WTC11 (cell line): ENCODE data around the gene RYR3.

Experiments used
- ELF4 ChIP-seq: sonication (generic); formaldehyde crosslinking; IDR thresholded peaks from 2 replicates; pipeline ENCODE4 v1.8.1; 2022; ENCODE audit warnings: low read depth, mild to moderate bottlenecking, moderate library complexity, missing genetic modification reagents
- GRHL2 ChIP-seq: fragments of 250-450 bp; sonication (Bioruptor Pico); IDR thresholded peaks from 2 replicates; pipeline ENCODE4 v1.8.0; 2022; ENCODE audit warnings: mild to moderate bottlenecking, moderate library complexity; ENCODE audit not compliant: insufficient replicate concordance, severe bottlenecking
- NR2C2 ChIP-seq: sonication (generic); formaldehyde crosslinking; IDR thresholded peaks from 2 replicates; pipeline ENCODE4 v1.8.0; 2022; ENCODE audit warnings: mild to moderate bottlenecking, missing genetic modification reagents
- TF ChIP-seq, protein P1 (sequence below): fragments of 250-450 bp; sonication (Bioruptor Pico); IDR thresholded peaks from 2 replicates; pipeline ENCODE4 v2.1.2; 2022; ENCODE audit warnings: mild to moderate bottlenecking, moderate library complexity
- TF ChIP-seq, protein P2 (sequence below): sonication (generic); formaldehyde crosslinking; IDR thresholded peaks from 2 replicates; pipeline ENCODE4 v1.8.1; 2022; ENCODE audit warnings: low read depth, missing genetic modification reagents, borderline replicate concordance
- TF ChIP-seq, protein P3 (sequence below): sonication (generic); formaldehyde crosslinking; IDR thresholded peaks from 2 replicates; pipeline ENCODE4 v1.8.0; 2022; ENCODE audit warnings: mild to moderate bottlenecking, missing genetic modification reagents
- TF ChIP-seq, protein P4 (sequence below): fragments of 200-600 bp; IDR thresholded peaks from 2 replicates; pipeline ENCODE4 v1.8.0; 2022; ENCODE audit warnings: antibody characterized with exemption
- TF ChIP-seq, protein P5 (sequence below): sonication (generic); formaldehyde crosslinking; conservative IDR thresholded peaks from 2 replicates; pipeline ENCODE4 v1.8.1; 2022; ENCODE audit warnings: mild to moderate bottlenecking, missing genetic modification reagents
- TF ChIP-seq, protein P6 (sequence below): sonication (generic); formaldehyde crosslinking; IDR thresholded peaks from 2 replicates; pipeline ENCODE4 v1.8.0; 2023; ENCODE audit warnings: missing genetic modification reagents

DNA sequence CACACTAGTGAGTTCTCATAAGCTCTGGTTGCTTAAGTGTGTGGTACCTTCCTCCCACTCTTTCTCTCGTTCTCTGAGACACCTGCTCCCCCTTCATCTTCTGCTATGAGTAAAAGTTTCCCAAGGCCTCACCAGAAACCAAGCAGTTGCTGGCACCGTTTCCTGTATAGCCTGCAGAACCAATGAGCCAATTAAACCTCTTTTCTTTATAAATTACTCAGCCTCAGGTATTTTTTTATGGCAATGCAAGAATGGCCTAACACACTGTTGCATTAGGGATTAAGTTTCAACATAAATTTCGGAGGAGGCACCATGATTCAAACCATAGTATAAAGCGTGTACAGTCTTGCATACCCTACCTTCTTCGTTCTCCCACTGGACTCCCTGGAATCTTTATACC is 405.3 kb downstream of the RYR3 start:
- TF ChIP-seq ELF4 (CRISPR knock-in tag): no peak
- TF ChIP-seq, protein P1, sequence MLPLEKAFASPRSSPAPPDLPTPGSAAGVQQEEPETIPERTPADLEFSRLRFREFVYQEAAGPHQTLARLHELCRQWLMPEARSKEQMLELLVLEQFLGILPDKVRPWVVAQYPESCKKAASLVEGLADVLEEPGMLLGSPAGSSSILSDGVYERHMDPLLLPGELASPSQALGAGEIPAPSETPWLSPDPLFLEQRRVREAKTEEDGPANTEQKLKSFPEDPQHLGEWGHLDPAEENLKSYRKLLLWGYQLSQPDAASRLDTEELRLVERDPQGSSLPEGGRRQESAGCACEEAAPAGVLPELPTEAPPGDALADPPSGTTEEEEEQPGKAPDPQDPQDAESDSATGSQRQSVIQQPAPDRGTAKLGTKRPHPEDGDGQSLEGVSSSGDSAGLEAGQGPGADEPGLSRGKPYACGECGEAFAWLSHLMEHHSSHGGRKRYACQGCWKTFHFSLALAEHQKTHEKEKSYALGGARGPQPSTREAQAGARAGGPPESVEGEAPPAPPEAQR: no peak
- TF ChIP-seq GRHL2 (CRISPR knock-in tag): no peak
- TF ChIP-seq, protein P2, sequence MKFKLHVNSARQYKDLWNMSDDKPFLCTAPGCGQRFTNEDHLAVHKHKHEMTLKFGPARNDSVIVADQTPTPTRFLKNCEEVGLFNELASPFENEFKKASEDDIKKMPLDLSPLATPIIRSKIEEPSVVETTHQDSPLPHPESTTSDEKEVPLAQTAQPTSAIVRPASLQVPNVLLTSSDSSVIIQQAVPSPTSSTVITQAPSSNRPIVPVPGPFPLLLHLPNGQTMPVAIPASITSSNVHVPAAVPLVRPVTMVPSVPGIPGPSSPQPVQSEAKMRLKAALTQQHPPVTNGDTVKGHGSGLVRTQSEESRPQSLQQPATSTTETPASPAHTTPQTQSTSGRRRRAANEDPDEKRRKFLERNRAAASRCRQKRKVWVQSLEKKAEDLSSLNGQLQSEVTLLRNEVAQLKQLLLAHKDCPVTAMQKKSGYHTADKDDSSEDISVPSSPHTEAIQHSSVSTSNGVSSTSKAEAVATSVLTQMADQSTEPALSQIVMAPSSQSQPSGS (CRISPR knock-in tag): no peak
- TF ChIP-seq, protein P3, sequence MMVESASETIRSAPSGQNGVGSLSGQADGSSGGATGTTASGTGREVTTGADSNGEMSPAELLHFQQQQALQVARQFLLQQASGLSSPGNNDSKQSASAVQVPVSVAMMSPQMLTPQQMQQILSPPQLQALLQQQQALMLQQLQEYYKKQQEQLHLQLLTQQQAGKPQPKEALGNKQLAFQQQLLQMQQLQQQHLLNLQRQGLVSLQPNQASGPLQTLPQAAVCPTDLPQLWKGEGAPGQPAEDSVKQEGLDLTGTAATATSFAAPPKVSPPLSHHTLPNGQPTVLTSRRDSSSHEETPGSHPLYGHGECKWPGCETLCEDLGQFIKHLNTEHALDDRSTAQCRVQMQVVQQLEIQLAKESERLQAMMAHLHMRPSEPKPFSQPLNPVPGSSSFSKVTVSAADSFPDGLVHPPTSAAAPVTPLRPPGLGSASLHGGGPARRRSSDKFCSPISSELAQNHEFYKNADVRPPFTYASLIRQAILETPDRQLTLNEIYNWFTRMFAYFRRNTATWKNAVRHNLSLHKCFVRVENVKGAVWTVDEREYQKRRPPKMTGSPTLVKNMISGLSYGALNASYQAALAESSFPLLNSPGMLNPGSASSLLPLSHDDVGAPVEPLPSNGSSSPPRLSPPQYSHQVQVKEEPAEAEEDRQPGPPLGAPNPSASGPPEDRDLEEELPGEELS: no peak
- TF ChIP-seq, protein P4, sequence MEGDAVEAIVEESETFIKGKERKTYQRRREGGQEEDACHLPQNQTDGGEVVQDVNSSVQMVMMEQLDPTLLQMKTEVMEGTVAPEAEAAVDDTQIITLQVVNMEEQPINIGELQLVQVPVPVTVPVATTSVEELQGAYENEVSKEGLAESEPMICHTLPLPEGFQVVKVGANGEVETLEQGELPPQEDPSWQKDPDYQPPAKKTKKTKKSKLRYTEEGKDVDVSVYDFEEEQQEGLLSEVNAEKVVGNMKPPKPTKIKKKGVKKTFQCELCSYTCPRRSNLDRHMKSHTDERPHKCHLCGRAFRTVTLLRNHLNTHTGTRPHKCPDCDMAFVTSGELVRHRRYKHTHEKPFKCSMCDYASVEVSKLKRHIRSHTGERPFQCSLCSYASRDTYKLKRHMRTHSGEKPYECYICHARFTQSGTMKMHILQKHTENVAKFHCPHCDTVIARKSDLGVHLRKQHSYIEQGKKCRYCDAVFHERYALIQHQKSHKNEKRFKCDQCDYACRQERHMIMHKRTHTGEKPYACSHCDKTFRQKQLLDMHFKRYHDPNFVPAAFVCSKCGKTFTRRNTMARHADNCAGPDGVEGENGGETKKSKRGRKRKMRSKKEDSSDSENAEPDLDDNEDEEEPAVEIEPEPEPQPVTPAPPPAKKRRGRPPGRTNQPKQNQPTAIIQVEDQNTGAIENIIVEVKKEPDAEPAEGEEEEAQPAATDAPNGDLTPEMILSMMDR: no peak
- no peak for TF ChIP-seq NR2C2 (CRISPR knock-in tag)
- TF ChIP-seq, protein P5, sequence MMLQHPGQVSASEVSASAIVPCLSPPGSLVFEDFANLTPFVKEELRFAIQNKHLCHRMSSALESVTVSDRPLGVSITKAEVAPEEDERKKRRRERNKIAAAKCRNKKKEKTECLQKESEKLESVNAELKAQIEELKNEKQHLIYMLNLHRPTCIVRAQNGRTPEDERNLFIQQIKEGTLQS: no peak
- TF ChIP-seq, protein P6, sequence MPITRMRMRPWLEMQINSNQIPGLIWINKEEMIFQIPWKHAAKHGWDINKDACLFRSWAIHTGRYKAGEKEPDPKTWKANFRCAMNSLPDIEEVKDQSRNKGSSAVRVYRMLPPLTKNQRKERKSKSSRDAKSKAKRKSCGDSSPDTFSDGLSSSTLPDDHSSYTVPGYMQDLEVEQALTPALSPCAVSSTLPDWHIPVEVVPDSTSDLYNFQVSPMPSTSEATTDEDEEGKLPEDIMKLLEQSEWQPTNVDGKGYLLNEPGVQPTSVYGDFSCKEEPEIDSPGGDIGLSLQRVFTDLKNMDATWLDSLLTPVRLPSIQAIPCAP (CRISPR knock-in tag): no peak
